ENCODE measurements around the gene SLC30A1. TPM values are rescaled to one million over a fixed set of nuclear protein-coding genes. Genes with fewer than 3 reads are reported as not detected.

The SLC30A1 gene
- total RNA-seq, 2 donors from 2014 or later: 10.5 to 13.1 TPM

GRCh38 chr1:211603191-211603701 lies 24.3 kb upstream of the SLC30A1 start:
- no peaks in the 10 kb centered on the region for H3K36me3 ChIP-seq
- H3K27ac ChIP-seq: no peak overlapping the region
- no peaks in the 10 kb centered on the region for H3K27me3 ChIP-seq
- H3K4me3 ChIP-seq: no peak overlapping the region
- no peak for TF ChIP-seq CTCF (IDR thresholded peaks at IDR 0.05)
- no peak for DNase-seq (ENCODE audit: low spot score)
- no peaks in the 10 kb centered on the region for H3K9me3 ChIP-seq
- H3K4me1 ChIP-seq: no peaks in the 10 kb centered on the region

- no peaks in the 10 kb centered on the region for H3K9me3 ChIP-seq
- TF ChIP-seq CTCF (IDR thresholded peaks at IDR 0.05): no peak
- H3K4me3 ChIP-seq: no peak overlapping the region
- DNase-seq (ENCODE audit: low spot score): no peak
- H3K4me1 ChIP-seq: no peaks in the 10 kb centered on the region
- no peaks in the 10 kb centered on the region for H3K27me3 ChIP-seq
- H3K36me3 ChIP-seq: no peaks in the 10 kb centered on the region
- H3K27ac ChIP-seq: no peak overlapping the region
Observed at GRCh38 chr1:211601982-211602670, 23.2 kb upstream of the SLC30A1 start.

- no peak overlapping the region for H3K27ac ChIP-seq
- H3K36me3 ChIP-seq: no peaks in the 10 kb centered on the region
- no peak for DNase-seq (ENCODE audit: low spot score)
- H3K4me1 ChIP-seq: no peaks in the 10 kb centered on the region
- H3K4me3 ChIP-seq: no peak overlapping the region
- TF ChIP-seq CTCF (IDR thresholded peaks at IDR 0.05): no peak
- no peaks in the 10 kb centered on the region for H3K27me3 ChIP-seq
- no peaks in the 10 kb centered on the region for H3K9me3 ChIP-seq
Observed at GRCh38 chr1:211601159-211601558, 22.2 kb upstream of the SLC30A1 start.

GRCh38 chr1:211599250-211599649 lies 20.3 kb upstream of the SLC30A1 start:
- Histone ChIP-seq H3K36me3 (no peaks in the 10 kb centered on the region), H3K9me3 (no peaks in the 10 kb centered on the region), H3K4me3 (no peak overlapping the region), H3K27me3 (no peaks in the 10 kb centered on the region), H3K4me1 (no peaks in the 10 kb centered on the region), H3K27ac (no peak overlapping the region)
- no peak for TF ChIP-seq CTCF (IDR thresholded peaks at IDR 0.05)
- DNase-seq (ENCODE audit: low spot score): no peak

GRCh38 chr1:211598514-211598913 lies 19.6 kb upstream of the SLC30A1 start:
- Histone ChIP-seq H3K27ac (no peak overlapping the region), H3K9me3 (no peaks in the 10 kb centered on the region), H3K36me3 (no peaks in the 10 kb centered on the region), H3K27me3 (no peaks in the 10 kb centered on the region), H3K4me3 (no peak overlapping the region), H3K4me1 (no peaks in the 10 kb centered on the region)
- no peak for DNase-seq (ENCODE audit: low spot score)
- no peak for TF ChIP-seq CTCF (IDR thresholded peaks at IDR 0.05)
